Activated naive CD8-positive, alpha-beta T cell treated with anti-CD3 and anti-CD28 coated beads, Interleukin-2, amount 10 ng/mL, durations not matched to agents 7 days and 5 days (primary cell): ENCODE results near the gene GSE1. TPM values are rescaled to one million over a fixed set of nuclear protein-coding genes. Genes with fewer than 3 reads are reported as not detected.

ENCODE experiments used
- ATAC-seq: fragments of 150-1000 bp; cut with Tn5 transposase; one replicate; pipeline ENCODE4 v1.10.0; 2021; ENCODE audit warnings: low read depth, moderate library complexity
- POLR2A ChIA-PET: fragments of 350-600 bp; sonication (Branson Sonifier 250); formaldehyde crosslinking; loops from one replicate; lab custom pipeline; 2021; ENCODE audit warnings: antibody characterized with exemption; lab: Charles Lee
- DNase-seq: peaks from one replicate; pipeline ENCODE4 v3.0.0; 2021
- H3K27ac Mint-ChIP-seq: one replicate; pipeline ENCODE4 v1.8.0; 2022; ENCODE audit warnings: mild to moderate bottlenecking, mixed read lengths
- H3K27me3 Mint-ChIP-seq: one replicate; pipeline ENCODE4 v1.8.0; 2022; ENCODE audit warnings: mild to moderate bottlenecking, moderate library complexity, mixed read lengths
- H3K36me3 Mint-ChIP-seq: one replicate; pipeline ENCODE4 v1.8.0; 2021; ENCODE audit warnings: mild to moderate bottlenecking, mixed read lengths
- H3K4me1 Mint-ChIP-seq: one replicate; pipeline ENCODE4 v1.8.0; 2021; ENCODE audit warnings: mixed read lengths
- H3K4me3 Mint-ChIP-seq: one replicate; pipeline ENCODE4 v1.8.0; 2022; ENCODE audit warnings: mild to moderate bottlenecking, moderate library complexity, mixed read lengths
- H3K9me3 Mint-ChIP-seq: one replicate; pipeline ENCODE4 v1.8.0; 2021; ENCODE audit warnings: mixed read lengths
- total RNA-seq, 2 experiments: library from RNA; stranded (reverse); gene quantifications; one replicate each; pipeline ENCODE4 v1.2.3, GENCODE V29; 2021

The GSE1 gene
- total RNA-seq, 2 experiments from 2014 or later, result 60.9 to 62.5 TPM

DNA sequence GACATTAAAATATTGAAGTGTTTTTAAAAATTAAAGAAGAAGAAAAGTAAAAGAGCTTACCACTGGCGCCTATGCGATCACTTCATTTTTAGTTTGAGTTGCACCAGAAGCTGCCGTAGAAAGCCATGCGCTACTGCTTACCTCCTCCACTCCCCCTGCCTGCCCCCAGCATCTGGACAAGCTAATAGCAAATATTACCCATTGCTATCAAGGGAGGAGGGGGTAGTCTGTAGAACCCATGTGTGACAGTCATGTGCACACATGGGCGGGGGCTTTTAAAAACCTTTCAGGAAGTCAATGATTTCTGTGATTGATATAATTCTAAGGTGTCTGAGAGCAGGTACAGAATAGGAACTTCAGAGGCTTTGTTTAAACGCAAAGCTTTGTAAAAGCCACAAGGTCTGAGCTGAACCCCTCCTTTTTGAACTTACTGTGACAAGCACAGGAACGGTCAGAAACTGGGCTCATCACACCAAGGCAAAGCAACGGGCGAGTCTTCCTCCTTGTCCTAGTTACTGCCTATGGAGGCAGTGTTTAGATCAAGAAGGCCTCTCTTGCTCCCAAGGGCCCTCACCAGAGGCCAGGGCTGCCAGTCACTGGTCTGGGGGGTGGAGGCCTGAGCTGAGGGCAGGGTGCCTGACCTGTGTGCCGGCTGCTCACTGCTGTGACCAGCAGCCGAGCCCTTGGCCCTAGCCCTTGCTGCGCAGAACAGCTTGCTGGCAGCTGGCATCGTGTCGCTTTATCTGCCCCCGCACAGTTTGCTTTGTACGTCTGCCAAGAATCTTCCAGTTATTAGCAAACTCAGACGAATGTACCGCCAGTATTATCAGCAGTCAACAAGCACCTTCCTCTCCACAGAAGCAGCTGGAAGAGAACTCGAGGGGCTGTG lies 60.7 kb downstream of the GSE1 start:
- Mint-ChIP-seq H3K4me3 (no peak overlapping the region), H3K9me3 (no peaks in the 10 kb centered on the region), H3K27ac (no peak overlapping the region), H3K4me1 (peaks cover 1% of the 10 kb centered on the region), H3K36me3 (peaks cover 10% of the 10 kb centered on the region), H3K27me3 (no peaks in the 10 kb centered on the region)
- DNase-seq (no peak), ATAC-seq (no peak)
- POLR2A ChIA-PET, result no interaction called here

DNA sequence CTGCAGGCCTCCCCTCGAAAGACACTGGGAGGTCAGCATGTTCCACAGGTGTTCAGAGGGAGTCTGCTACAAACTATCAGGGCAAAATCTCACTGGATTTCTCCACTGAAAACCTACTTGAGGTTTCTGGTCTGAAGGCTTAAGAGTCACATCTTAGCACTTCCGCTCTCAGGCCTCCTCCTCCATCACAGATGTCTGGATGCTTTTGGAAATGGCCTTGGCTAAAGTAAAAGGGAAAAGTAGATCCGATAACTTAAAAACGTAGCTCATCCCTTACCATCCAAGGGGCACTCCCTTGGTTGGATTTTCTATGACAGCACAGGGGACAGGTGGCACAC lies 61.3 kb downstream of the GSE1 start:
- POLR2A ChIA-PET, result no interaction called here
- Mint-ChIP-seq H3K36me3 (peaks cover 10% of the 10 kb centered on the region), H3K27ac (no peak overlapping the region), H3K4me1 (peaks cover 1% of the 10 kb centered on the region), H3K9me3 (no peaks in the 10 kb centered on the region), H3K27me3 (no peaks in the 10 kb centered on the region), H3K4me3 (no peak overlapping the region)
- ATAC-seq (no peak), DNase-seq (no peak)

DNA sequence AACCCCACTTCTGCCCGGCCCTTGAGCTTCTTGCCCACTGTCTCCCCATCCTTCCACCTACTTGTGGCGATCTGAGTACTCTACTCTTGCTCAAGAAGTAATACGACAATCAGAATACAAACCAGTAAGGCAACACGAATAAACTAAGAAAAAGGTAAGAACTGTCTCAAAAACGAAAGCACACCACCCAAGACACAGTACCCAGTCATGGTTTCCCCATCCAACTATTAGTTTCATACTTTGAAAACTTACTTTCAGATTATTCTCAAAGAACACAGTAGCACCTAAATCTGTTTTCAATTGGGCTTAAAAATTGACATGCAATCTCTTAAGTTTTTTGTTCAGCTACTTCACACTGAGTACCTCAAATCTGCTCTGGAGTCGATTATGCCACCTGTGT lies 61.7 kb downstream of the GSE1 start:
- peak overlapping the region; percentile 5 for H3K27ac Mint-ChIP-seq
- ATAC-seq (no peak), DNase-seq (no peak)
- POLR2A ChIA-PET, result no interaction called here
- no peak overlapping the region for H3K4me3 Mint-ChIP-seq
- H3K27me3 Mint-ChIP-seq, result no peaks in the 10 kb centered on the region
- H3K36me3 Mint-ChIP-seq, result peaks cover 13% of the 10 kb centered on the region
- no peaks in the 10 kb centered on the region for H3K9me3 Mint-ChIP-seq
- H3K4me1 Mint-ChIP-seq, result peaks cover 4% of the 10 kb centered on the region

DNA sequence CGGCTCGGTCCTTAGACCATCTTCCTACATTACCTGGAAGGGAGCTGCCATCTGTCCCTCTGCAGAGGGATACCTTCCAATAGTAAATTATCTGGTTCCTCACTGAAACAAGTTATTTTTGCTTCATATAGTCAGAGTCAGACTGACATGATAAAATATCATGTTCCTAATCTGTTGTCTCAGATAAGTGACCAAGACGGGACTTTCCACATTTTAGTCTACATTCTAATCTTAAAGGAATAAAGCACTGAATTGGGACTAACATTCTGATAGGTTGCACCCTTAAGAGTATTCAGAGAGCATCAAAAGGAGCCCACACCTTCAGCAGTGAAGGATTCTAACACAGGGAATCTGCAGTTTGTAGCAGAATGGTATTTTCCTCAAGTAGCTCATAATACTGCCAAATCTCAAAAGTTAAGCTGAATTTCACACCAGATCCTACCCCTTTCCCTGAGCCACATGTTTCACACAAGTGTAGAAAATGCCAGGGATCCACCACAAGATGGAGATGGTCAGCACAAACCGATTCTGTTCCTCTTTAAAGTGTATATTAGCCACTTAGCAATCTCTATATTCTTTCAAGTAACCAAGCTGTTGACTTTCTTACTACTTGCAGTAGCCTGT lies 62.2 kb downstream of the GSE1 start:
- Mint-ChIP-seq H3K27me3 (no peaks in the 10 kb centered on the region), H3K4me1 (peaks cover 7% of the 10 kb centered on the region), H3K9me3 (no peaks in the 10 kb centered on the region), H3K27ac (no peak overlapping the region), H3K4me3 (no peak overlapping the region), H3K36me3 (peaks cover 17% of the 10 kb centered on the region)
- DNase-seq, result no peak
- ATAC-seq, result no peak
- POLR2A ChIA-PET, result no interaction called here

DNA sequence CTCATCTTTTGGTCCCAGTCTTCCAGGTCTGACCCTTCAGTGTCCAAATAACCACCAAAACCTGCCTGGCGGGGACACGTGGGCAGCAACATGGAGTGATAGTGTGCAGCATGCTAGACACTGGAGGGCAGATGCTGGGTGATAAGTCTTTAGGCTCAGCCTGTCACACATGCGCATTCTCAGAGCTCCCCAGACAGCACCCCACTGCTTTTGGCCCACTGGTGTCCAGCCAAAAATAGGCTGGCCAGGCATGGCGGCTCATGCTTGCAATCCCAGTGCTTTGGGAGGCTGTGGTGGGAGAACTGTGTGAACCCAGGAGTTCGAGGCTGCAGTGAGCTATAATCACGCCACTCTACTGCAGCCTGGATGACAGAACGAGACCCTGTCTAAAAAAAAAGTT lies 63.3 kb downstream of the GSE1 start:
- Mint-ChIP-seq H3K27me3 (no peaks in the 10 kb centered on the region), H3K27ac (no peak overlapping the region), H3K4me1 (peaks cover 14% of the 10 kb centered on the region), H3K9me3 (no peaks in the 10 kb centered on the region), H3K4me3 (no peak overlapping the region), H3K36me3 (peaks cover 22% of the 10 kb centered on the region)
- ATAC-seq (no peak), DNase-seq (no peak)
- POLR2A ChIA-PET, result no interaction called here

DNA sequence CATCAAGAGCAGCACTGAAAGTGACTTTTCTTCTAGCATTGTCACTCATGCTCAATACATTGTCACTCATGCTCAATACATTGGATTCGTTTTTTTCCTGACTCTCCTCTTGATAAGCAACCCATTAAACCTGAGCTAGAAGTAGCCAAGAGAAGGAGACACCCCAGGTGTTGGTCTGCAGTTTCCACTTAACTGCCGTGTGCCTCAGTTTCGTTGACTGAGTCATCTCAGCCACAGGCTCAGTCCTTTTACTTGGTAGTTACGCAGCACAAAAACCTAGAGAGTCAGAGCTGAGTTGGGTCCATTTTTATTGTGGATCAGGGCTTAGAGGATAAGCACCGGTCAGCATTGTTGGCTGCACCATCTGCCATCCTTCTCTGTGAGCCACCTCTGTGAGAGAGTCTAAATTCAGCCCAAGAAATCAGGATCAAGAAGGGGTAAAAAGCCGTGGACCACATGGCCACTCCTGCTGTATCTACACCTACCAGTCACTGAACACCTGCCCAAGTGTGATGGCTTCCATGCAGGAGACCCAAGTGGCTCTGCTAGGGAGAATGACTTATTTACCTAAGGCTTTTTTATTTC lies 64.4 kb downstream of the GSE1 start:
- Mint-ChIP-seq H3K4me3 (no peak overlapping the region), H3K27me3 (no peaks in the 10 kb centered on the region), H3K27ac (no peak overlapping the region), H3K4me1 (peaks cover 14% of the 10 kb centered on the region), H3K36me3 (peaks cover 23% of the 10 kb centered on the region), H3K9me3 (no peaks in the 10 kb centered on the region)
- ATAC-seq, result no peak
- no peak for DNase-seq
- POLR2A ChIA-PET, result interaction anchor here (0.7 kb wide), 2 partner anchors 9 to 106 kb away, joined by 3 read pairs; no protein-coding TSS in a partner anchor

DNA sequence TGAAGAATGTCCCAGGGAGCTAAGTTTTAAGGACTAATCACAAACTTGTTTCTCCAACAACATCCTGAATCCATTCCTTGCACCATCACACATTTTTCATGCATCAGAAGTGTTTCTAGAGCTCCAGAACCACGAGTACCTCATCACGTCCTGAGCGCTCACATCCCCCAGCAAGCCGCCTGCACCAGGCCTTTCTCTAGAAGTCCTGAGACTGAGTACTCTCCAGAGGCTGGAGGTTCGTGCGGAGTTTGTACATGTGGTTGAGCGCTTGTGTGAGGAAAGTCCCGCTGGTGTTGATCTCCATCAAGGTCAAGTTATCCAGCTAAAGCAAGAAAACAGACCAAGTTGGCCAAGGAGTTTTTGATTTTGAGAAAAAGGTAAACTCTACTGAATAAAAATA lies 64.9 kb downstream of the GSE1 start:
- Mint-ChIP-seq H3K27me3 (no peaks in the 10 kb centered on the region), H3K4me3 (no peak overlapping the region), H3K9me3 (no peaks in the 10 kb centered on the region), H3K4me1 (peaks cover 15% of the 10 kb centered on the region), H3K27ac (no peak overlapping the region), H3K36me3 (peaks cover 23% of the 10 kb centered on the region)
- POLR2A ChIA-PET, result no interaction called here
- DNase-seq, result no peak
- ATAC-seq, result no peak

DNA sequence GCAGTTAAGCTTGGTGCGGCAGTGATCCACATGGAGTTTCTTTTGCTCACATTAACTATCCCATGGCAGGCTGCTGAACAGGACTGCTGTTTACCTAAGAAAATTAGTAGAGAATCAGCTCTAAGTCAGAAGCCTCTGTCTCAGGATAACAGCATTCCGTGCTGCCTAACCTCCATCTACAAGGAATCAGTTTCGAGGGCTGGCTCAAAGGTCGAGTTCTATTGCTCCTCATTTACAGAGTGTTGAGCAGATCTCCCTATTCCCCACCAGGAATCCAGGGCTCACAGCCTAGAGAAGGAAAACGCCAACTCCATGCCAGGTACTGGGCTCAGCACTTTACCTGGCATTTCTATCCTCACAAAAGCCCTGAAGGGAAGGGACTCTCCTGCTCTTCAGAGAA lies 65.7 kb downstream of the GSE1 start:
- Mint-ChIP-seq H3K4me1 (peaks cover 22% of the 10 kb centered on the region), H3K27me3 (no peaks in the 10 kb centered on the region), H3K9me3 (no peaks in the 10 kb centered on the region), H3K4me3 (no peak overlapping the region), H3K36me3 (peaks cover 24% of the 10 kb centered on the region), H3K27ac (no peak overlapping the region)
- POLR2A ChIA-PET, result no interaction called here
- ATAC-seq, result no peak
- no peak for DNase-seq

DNA sequence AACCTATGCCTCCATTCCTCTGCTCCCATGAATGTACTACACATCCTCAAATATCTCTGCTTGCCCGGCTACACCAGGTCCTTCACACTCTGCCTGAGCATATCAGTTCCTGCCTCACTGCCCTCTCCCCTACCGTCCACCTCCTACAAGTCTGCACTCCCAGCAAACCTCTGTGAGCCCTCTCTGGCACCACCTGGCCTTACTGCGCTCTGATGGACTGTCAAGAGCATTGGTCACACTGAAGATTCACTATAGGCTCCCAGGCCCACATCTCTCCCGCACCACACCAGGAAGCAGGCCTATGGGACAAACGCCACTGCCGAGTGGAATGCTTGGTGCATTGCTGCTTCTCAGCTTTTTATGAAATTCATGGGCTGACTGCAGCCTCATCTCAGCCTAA lies 66.7 kb downstream of the GSE1 start:
- Mint-ChIP-seq H3K27me3 (no peaks in the 10 kb centered on the region), H3K4me1 (peaks cover 23% of the 10 kb centered on the region), H3K9me3 (no peaks in the 10 kb centered on the region), H3K27ac (no peak overlapping the region), H3K36me3 (peaks cover 26% of the 10 kb centered on the region), H3K4me3 (no peak overlapping the region)
- DNase-seq, result no peak
- POLR2A ChIA-PET, result no interaction called here
- no peak for ATAC-seq

DNA sequence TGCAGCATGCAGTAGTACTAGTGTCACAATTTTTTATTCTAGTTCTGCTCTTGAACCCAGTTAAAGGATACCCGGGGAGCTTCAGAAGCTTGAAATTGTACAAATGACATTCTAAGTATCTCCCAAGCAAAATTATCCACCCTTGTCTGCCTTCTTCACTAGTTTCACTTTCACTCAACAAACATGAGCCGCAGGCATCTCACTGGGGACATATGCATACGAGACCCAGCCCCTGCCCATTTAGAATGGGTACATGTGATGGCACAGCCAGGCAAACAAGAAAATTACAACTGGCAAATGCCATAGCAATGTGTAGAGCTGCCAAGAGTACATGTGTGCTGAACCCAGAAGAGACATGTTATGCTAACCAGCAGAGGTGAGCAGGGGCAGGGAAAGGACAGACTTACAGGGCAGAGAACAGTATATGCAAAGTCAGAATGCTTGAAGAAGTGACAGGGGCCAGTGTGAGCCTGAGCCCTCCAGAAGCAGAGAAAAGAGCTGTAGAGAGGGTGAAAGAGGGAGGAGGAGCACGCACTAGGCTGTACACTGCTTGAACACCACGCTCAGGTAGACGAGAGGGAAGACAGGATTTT lies 67.3 kb downstream of the GSE1 start:
- H3K4me3 Mint-ChIP-seq, result no peak overlapping the region
- H3K36me3 Mint-ChIP-seq, result peaks cover 24% of the 10 kb centered on the region
- peak overlapping the region; percentile 34 for H3K27ac Mint-ChIP-seq
- ATAC-seq, result no peak
- peaks cover 23% of the 10 kb centered on the region for H3K4me1 Mint-ChIP-seq
- POLR2A ChIA-PET, result no interaction called here
- H3K27me3 Mint-ChIP-seq, result no peaks in the 10 kb centered on the region
- no peaks in the 10 kb centered on the region for H3K9me3 Mint-ChIP-seq
- no peak for DNase-seq

DNA sequence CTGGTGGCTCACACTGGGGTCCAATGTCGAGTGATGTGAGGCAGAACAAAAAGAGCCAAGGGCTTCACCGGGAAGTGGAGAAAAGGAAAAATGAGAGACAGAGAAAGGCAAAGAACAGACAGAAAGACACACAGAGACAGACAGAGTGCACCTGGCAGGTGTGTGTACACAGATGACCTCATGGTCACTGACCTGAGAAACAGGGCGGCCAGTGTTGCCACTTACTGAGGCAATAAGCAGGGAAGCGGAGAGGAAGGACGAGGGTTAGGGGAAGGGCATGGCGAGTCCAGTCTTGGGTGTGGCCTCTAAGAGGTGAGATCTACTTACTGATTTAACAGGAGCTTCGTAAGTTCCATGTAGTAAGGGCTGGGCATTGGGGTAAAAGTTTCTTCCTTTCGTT lies 68.1 kb downstream of the GSE1 start:
- no peaks in the 10 kb centered on the region for H3K9me3 Mint-ChIP-seq
- H3K36me3 Mint-ChIP-seq, result peaks cover 26% of the 10 kb centered on the region
- ATAC-seq (no peak), DNase-seq (no peak)
- POLR2A ChIA-PET, result no interaction called here
- H3K27ac Mint-ChIP-seq, result no peak overlapping the region
- no peak overlapping the region for H3K4me3 Mint-ChIP-seq
- no peaks in the 10 kb centered on the region for H3K27me3 Mint-ChIP-seq
- peaks cover 23% of the 10 kb centered on the region for H3K4me1 Mint-ChIP-seq

DNA sequence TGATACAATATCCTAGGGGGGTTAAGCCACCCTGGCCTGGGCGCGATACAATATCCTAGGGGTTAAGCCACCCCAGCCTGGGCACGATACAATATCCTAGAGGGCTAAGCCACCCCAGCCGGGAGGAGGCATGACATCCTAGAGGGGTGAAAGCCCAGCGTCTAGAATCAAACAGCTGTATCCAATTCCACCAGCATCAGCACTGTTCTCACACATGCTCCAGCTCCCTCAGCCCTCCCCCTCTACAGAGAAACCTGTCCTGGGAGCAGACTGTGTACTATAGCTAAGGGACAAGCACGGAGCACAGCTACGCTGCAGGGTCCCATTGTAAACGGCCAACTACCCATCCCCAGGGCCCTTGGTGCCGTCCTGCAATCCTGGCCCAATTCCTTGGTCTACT lies 69.4 kb downstream of the GSE1 start:
- Mint-ChIP-seq H3K4me1 (peaks cover 31% of the 10 kb centered on the region), H3K9me3 (no peaks in the 10 kb centered on the region), H3K4me3 (no peak overlapping the region), H3K27ac (no peak overlapping the region), H3K27me3 (no peaks in the 10 kb centered on the region), H3K36me3 (peaks cover 34% of the 10 kb centered on the region)
- ATAC-seq (no peak), DNase-seq (no peak)
- POLR2A ChIA-PET, result no interaction called here

DNA sequence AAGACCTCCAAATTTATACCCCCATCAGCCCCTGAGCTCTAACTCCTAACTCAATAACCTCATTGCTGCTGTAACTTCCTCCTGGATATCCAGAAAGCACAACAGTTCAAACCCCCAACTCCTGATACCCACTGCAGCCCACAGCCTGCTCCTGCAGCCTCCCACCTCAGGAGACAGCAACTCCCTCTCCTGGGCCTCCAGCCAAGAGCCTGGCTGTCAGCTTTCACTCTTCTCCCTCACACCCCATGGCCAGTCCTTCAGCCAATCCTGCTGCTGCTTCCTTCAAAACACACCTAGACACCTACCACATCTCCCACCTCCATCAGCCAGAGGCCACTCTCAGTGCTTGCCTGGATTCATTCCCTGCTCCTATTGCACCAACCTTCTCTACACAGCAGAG lies 70.2 kb downstream of the GSE1 start:
- DNase-seq (no peak), ATAC-seq (no peak)
- POLR2A ChIA-PET, result no interaction called here
- Mint-ChIP-seq H3K4me3 (no peak overlapping the region), H3K36me3 (peaks cover 31% of the 10 kb centered on the region), H3K27me3 (no peaks in the 10 kb centered on the region), H3K4me1 (peaks cover 33% of the 10 kb centered on the region), H3K9me3 (no peaks in the 10 kb centered on the region), H3K27ac (peak overlapping the region; percentile 47)
